ENCODE data around the gene WLS. TPM values are rescaled to one million over a fixed set of nuclear protein-coding genes. Genes with fewer than 3 reads are reported as not detected.
A peak's percentile ranks its signal among the peaks of the same experiment; 100 is the strongest.

Gene WLS
- total RNA-seq, 1 donor from 2014 or later: 341 TPM

- Mint-ChIP-seq H3K36me3 (ENCODE audit: unreplicated experiment) (peaks cover 53% of the 10 kb centered on the region), H3K27me3 (ENCODE audit: unreplicated experiment) (no peaks in the 10 kb centered on the region), H3K27ac (ENCODE audit: unreplicated experiment) (no peak overlapping the region), H3K9me3 (ENCODE audit: unreplicated experiment) (no peaks in the 10 kb centered on the region), H3K4me1 (ENCODE audit: unreplicated experiment) (peaks cover 3% of the 10 kb centered on the region), H3K4me3 (ENCODE audit: unreplicated experiment) (no peak overlapping the region)
- DNase-seq (ENCODE audit: extremely low spot score, unreplicated experiment): no peak
- TF ChIP-seq CTCF (IDR thresholded peaks at IDR 0.05): no peak
These were observed 80.6 kb downstream of the WLS start for GRCh38 chr1:68151690-68152089.

GRCh38 chr1:68149907-68150306 is 82.4 kb downstream of the WLS start:
- Mint-ChIP-seq H3K4me1 (ENCODE audit: unreplicated experiment) (no peaks in the 10 kb centered on the region), H3K36me3 (ENCODE audit: unreplicated experiment) (peaks cover 45% of the 10 kb centered on the region), H3K9me3 (ENCODE audit: unreplicated experiment) (no peaks in the 10 kb centered on the region), H3K27ac (ENCODE audit: unreplicated experiment) (no peak overlapping the region), H3K27me3 (ENCODE audit: unreplicated experiment) (no peaks in the 10 kb centered on the region), H3K4me3 (ENCODE audit: unreplicated experiment) (no peak overlapping the region)
- DNase-seq (ENCODE audit: extremely low spot score, unreplicated experiment): no peak
- no peak for TF ChIP-seq CTCF (IDR thresholded peaks at IDR 0.05)

- no peak for DNase-seq (ENCODE audit: extremely low spot score, unreplicated experiment)
- Mint-ChIP-seq H3K4me1 (ENCODE audit: unreplicated experiment) (no peaks in the 10 kb centered on the region), H3K36me3 (ENCODE audit: unreplicated experiment) (peaks cover 43% of the 10 kb centered on the region), H3K4me3 (ENCODE audit: unreplicated experiment) (no peak overlapping the region), H3K9me3 (ENCODE audit: unreplicated experiment) (no peaks in the 10 kb centered on the region), H3K27ac (ENCODE audit: unreplicated experiment) (peak overlapping the region; percentile 5), H3K27me3 (ENCODE audit: unreplicated experiment) (no peaks in the 10 kb centered on the region)
- no peak for TF ChIP-seq CTCF (IDR thresholded peaks at IDR 0.05)
These were observed 83.1 kb downstream of the WLS start for GRCh38 chr1:68149110-68149798.

- Mint-ChIP-seq H3K4me1 (ENCODE audit: unreplicated experiment) (no peaks in the 10 kb centered on the region), H3K9me3 (ENCODE audit: unreplicated experiment) (no peaks in the 10 kb centered on the region), H3K36me3 (ENCODE audit: unreplicated experiment) (peaks cover 48% of the 10 kb centered on the region), H3K4me3 (ENCODE audit: unreplicated experiment) (no peak overlapping the region), H3K27me3 (ENCODE audit: unreplicated experiment) (no peaks in the 10 kb centered on the region), H3K27ac (ENCODE audit: unreplicated experiment) (peak overlapping the region; percentile 33)
- no peak for TF ChIP-seq CTCF (IDR thresholded peaks at IDR 0.05)
- DNase-seq (ENCODE audit: extremely low spot score, unreplicated experiment): no peak
These were observed 83.7 kb downstream of the WLS start for GRCh38 chr1:68148631-68149030.

GRCh38 chr1:68147534-68148171 is 84.7 kb downstream of the WLS start:
- peaks cover 48% of the 10 kb centered on the region for H3K36me3 Mint-ChIP-seq (ENCODE audit: unreplicated experiment)
- DNase-seq (ENCODE audit: extremely low spot score, unreplicated experiment): no peak
- no peak overlapping the region for H3K4me3 Mint-ChIP-seq (ENCODE audit: unreplicated experiment)
- H3K9me3 Mint-ChIP-seq (ENCODE audit: unreplicated experiment): no peaks in the 10 kb centered on the region
- no peaks in the 10 kb centered on the region for H3K4me1 Mint-ChIP-seq (ENCODE audit: unreplicated experiment)
- H3K27me3 Mint-ChIP-seq (ENCODE audit: unreplicated experiment): no peaks in the 10 kb centered on the region
- TF ChIP-seq CTCF (IDR thresholded peaks at IDR 0.05): no peak
- no peak overlapping the region for H3K27ac Mint-ChIP-seq (ENCODE audit: unreplicated experiment)

Data from osteocyte (in vitro differentiated cells).